GM10248 (cell line): ENCODE data around the gene MYO16.

ENCODE experiments used
- CTCF ChIA-PET: fragments of 300-600 bp; sonication (Branson Sonifier 250); formaldehyde crosslinking; extraction: SDS; loops from one replicate; lab custom pipeline; 2021; ENCODE audit warnings: antibody characterized with exemption; lab: Yijun Ruan, JAX
- POLR2A ChIA-PET: fragments of 350-650 bp; sonication (Branson Sonifier 250); formaldehyde crosslinking; extraction: SDS; loops from one replicate; lab custom pipeline; 2020; ENCODE audit warnings: antibody characterized with exemption; lab: Yijun Ruan, JAX
- DNase-seq: peaks from one replicate; pipeline ENCODE4 v3.0.0; 2012; ENCODE audit errors: extremely low spot score
- TF ChIP-seq, protein P1 (sequence below): IDR thresholded peaks from 2 replicates; pipeline ENCODE4 v1.5.1; 2012; ENCODE audit warnings: mild to moderate bottlenecking, low read depth; ENCODE audit errors: extremely low read depth, missing control alignments, control extremely low read depth

Gene MYO16

DNA sequence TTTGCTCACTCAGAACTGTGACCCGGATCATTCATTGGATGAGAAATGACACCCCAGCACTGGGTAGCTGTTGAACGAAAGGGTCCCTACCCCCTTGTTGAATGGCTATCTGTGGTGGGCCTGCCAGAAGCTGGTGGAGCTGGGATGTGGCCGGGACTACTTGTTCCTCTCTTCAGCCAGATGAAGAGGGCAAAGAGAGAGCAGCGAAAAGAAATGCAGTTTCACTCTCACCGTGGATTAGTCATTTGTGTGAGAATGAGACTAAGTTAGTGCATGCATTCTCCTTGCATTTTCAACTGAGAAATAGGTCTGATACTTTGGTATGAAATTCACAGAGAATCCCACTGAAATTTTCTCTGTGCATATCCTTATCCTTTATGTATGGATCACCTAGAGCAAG lies 603.9 kb downstream of the MYO16 start:
- TF ChIP-seq, protein P1, sequence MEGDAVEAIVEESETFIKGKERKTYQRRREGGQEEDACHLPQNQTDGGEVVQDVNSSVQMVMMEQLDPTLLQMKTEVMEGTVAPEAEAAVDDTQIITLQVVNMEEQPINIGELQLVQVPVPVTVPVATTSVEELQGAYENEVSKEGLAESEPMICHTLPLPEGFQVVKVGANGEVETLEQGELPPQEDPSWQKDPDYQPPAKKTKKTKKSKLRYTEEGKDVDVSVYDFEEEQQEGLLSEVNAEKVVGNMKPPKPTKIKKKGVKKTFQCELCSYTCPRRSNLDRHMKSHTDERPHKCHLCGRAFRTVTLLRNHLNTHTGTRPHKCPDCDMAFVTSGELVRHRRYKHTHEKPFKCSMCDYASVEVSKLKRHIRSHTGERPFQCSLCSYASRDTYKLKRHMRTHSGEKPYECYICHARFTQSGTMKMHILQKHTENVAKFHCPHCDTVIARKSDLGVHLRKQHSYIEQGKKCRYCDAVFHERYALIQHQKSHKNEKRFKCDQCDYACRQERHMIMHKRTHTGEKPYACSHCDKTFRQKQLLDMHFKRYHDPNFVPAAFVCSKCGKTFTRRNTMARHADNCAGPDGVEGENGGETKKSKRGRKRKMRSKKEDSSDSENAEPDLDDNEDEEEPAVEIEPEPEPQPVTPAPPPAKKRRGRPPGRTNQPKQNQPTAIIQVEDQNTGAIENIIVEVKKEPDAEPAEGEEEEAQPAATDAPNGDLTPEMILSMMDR: no peak
- DNase-seq: no peak
- ChIA-PET CTCF (interaction anchor here (1.0 kb wide), 1 partner anchor 9 kb away, joined by 4 read pairs; no protein-coding TSS in a partner anchor), POLR2A (no interaction called here)

DNA sequence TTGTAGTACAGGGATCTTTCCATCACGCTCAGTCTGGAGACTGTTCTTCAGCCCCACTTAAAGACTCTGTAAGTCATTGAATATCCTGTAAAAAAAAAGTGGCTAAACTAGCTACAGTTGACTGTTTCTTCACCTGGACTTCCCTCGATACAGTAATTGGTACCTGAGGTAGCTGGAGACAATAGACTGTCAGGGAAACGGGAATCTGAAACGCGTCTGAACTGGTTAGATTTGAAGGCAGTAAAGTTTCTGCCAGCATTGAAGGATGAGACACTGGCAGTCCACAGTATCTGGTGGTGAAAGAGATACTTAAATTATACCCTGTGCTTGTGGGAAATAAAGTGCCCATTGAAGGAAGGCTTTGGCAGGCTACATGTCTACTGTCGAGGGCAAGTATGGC lies 606.5 kb downstream of the MYO16 start:
- no peak for DNase-seq
- CTCF ChIA-PET: interaction anchor here (0.7 kb wide), 1 partner anchor 10 kb away, joined by 3 read pairs; no protein-coding TSS in a partner anchor
- TF ChIP-seq, protein P1: no peak
- POLR2A ChIA-PET: no interaction called here

DNA sequence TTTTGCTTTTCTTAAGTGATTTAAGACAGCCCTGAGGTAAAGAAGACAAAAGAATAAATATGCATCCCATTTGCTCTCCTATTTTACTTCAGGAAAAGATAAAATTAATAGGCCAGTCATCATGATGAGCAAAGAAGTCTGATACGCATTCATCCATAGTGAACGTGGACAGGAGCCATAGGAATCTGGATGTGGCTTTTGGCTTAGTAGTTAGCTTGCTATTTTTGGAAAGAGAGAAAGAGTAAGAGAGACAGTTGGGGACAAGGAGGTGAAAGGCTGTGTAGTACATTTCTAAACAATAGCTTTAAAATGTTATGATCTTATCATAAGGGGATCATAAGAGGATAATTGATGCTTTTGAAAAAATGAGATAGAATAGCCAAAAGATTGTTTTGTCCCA lies 611.7 kb downstream of the MYO16 start:
- CTCF ChIA-PET: interaction anchor here (1.0 kb wide), 1 partner anchor 26 kb away, joined by 4 read pairs; no protein-coding TSS in a partner anchor
- TF ChIP-seq, protein P1: no peak
- DNase-seq: no peak
- POLR2A ChIA-PET: no interaction called here

DNA sequence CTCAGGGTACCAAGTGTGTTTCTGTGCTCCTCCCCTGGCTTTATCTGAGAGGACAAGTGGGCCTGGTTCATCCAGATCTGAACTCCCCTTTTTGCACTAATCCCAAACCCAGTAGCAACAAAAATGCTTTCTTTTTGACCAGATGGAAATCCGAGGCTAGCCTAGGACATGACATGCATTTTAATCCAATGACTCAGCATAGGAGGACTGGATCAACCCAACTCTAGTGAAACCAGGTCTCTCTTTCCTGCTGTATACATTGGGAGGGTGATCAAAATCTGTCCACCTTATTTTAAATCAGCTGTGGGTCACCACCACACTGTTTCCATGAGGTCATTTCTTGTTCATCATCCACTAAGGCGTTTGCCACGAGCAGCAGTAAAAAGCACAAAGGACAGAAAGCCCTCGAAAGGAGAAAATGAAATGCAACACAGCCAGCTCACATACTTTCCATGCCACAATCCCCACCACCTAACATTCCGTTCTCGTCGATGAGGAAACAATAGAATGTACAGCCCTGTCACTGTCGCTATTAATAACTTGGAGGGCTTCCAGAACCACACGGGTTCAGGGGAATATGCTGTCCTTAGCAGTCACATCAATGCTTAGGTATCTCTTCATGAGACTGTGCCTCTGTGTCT lies 614.0 kb downstream of the MYO16 start:
- ChIA-PET CTCF (no interaction called here), POLR2A (no interaction called here)
- TF ChIP-seq, protein P1: no peak
- no peak for DNase-seq

DNA sequence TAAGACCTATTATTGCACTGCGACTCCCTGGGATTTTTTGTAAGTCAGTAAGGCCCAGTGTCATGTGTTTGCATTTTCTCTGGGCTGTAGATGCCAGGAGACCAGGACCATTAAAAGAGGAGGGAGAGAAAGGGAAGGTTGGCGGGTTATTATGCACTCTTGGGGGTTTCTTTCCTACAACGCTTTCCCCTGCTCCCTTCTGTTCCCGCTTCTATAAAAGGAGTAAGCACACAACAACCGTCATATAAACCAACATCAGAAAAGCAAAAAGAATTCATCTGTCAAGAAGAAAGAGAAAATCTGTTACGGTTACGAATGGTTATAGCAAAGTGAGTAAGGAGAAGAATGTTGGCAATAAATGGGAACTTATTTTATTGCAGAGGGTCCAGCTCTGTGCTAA lies 615.2 kb downstream of the MYO16 start:
- ChIA-PET CTCF (no interaction called here), POLR2A (no interaction called here)
- TF ChIP-seq, protein P1: no peak
- DNase-seq: no peak

DNA sequence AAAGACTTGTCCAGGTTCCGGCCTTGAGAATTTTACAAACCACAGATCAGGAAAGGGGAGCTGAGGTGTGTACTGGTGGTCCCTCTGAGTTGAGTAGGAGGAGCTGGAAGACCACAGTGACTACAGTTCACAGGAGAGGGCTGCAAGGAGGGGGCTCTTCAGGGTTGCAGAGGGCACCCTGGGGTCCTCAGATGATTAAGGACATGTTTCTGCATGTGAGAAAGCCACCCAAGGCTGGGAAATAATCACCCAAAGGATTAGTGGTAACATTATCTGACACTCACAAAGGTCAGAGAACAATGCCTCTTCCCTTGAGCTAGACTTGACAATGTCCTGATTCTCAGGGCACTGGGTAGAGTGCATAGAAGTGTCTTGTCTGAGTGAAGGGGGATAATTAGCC lies 616.6 kb downstream of the MYO16 start:
- TF ChIP-seq, protein P1: no peak
- CTCF ChIA-PET: interaction anchor here (1.3 kb wide), 1 partner anchor 10 kb away, joined by 3 read pairs; no protein-coding TSS in a partner anchor
- DNase-seq: no peak
- POLR2A ChIA-PET: no interaction called here
